Nucleus accumbens (tissue), 56 donors: ENCODE data around the gene SPSB3.

ENCODE experiments used
- DNase-seq, 56 donors: peaks; one replicate each; lab custom pipeline; 2025; lab: John Stamatoyannopoulos, UW

Gene SPSB3

DNA sequence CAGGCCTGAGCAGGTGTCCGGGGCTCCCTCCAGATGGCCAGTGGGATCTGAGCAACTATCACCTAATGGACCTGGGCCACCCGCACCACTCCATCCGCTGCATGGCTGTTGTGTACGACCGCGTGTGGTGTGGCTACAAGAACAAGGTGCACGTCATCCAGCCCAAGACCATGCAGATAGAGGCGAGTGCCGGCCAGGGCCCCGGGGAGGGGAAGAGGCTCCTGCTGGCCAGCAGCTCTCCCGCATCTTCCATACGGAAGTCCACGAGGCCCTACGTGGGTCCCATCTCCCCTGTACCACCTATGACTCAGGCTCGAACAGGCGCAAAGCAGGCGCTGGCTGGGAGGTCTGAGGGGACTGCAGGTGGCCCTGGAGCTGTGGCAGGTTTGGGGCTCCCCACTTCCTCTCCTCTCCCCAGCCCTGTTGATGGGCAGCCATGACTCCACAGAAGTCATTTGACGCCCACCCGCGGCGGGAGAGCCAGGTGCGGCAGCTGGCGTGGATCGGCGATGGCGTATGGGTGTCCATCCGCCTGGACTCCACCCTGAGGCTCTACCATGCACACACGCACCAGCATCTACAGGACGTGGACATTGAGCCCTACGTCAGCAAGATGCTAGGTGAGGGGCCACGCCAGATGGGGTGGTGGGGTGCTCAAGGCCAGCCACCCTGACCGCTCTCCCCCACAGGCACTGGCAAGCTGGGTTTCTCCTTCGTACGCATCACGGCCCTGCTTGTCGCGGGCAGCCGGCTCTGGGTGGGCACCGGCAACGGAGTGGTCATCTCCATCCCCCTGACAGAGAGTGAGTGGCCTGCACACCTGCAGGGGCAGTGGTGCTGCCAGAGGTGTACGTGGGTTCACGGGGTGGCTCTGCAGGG lies 15.0 kb downstream of the SPSB3 start:
- no peak for DNase-seq

DNA sequence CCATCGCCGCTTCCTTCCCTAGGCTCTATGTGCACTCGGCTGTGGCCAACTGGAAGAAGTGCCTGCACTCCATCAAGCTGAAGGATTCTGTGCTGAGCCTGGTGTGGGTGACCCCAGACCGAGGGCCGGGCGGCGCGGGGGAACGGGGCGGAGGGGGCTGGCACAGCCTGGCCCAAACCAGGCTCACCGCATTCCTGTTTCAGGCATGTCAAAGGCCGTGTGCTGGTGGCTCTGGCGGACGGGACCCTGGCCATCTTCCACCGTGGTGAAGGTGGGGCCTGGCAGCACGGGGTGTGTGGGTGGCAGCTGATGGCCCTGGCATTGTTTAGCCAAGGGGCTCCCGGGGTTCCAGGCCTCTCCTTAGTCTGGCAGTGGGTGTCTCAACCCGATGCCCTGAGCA lies 15.7 kb downstream of the SPSB3 start:
- no peak for DNase-seq

DNA sequence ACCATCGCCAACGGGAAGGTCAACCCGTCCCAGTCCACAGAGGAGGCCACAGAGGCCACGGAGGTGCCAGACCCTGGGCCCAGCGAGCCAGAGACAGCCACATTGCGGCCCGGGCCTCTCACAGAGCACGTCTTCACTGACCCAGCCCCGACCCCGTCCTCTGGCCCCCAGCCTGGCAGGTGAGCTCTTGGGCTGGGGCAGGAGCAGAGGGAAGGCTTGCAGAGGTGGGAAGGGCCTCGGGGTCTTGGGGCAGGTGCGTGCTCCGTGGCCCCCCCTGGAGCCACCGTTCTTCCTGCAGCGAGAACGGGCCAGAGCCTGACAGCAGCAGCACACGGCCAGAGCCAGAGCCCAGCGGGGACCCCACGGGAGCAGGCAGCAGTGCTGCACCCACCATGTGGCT lies 16.1 kb downstream of the SPSB3 start:
- no peak for DNase-seq

GRCh38 chr16:1765826-1766225 lies 16.5 kb downstream of the SPSB3 start:
- DNase-seq: no peak

GRCh38 chr16:1764971-1765370 lies 17.4 kb downstream of the SPSB3 start:
- DNase-seq: peak in 1 of 56 donors; percentile 25

DNA sequence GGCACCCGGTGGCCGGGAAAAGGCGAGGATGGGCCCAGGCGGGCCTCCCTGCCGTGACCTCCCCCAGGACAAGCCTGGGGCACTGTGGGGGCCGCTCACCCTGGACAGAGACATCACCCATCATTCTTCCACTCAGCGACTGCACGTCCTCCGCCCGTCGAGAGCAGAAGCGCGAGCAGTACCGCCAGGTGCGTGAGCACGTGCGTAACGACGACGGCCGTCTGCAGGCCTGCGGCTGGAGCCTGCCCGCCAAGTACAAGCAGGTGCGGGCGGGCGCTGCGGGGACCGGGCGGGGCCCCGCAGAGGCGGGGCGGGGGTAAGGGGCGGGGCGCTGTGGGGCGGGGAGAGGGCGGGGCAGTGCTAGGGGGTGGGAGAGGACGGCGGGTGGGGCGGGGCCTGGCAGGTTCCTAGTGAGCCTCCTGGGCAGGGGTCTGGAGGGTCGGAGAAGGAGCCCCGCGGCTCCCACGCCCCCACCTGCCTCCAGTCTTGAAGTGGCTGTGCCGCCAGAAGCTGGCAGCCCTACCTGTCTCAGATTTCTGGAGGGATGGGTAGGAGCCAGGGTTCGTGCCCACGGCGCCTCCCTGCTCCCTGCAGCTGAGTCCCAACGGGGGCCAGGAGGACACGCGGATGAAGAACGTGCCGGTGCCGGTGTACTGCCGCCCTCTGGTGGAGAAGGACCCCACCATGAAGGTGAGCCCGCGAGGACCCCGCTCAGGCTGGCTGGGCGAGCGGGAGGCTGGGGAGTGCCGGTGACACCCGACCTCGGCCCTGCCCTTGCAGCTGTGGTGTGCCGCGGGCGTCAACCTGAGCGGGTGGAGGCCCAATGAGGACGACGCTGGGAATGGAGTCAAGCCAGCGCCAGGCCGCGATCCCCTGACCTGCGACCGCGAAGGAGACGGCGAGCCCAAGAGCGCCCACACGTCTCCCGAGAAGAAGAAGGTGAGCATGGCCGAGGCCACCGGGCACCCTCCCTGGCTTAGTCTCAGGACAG lies 18.6 kb downstream of the SPSB3 start:
- DNase-seq: peak in 2 of 56 donors; percentile 15 to 46

DNA sequence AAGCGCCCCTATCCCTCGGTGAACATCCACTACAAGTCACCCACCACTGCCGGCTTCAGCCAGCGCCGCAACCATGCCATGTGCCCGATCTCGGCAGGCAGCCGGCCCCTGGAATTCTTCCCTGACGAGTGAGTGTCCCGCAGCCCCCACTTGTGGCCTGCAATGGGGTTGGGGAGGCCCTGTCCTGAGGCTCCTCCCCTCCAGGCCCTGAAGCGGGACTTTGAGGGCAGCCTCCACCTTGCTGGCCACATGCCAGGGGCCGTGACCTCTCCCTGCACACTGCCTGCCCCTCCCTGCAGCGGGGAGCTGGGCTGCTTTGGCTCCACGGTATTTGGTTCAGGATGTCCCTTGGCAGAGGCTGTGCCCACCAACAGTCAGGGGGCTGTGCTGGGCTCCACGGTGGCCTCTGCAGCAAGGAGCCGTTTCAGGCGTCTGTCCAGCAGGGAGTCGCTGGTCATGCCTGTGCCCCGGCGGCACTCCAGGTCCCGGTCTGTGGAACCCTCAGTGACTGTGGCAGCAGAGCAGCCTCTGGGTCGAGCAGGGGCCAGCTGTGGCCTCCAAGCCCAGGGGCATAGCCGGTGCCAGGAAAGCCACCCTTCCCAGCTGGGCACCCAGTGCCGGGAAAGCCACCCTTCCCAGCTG lies 19.4 kb downstream of the SPSB3 start:
- DNase-seq: no peak

DNA sequence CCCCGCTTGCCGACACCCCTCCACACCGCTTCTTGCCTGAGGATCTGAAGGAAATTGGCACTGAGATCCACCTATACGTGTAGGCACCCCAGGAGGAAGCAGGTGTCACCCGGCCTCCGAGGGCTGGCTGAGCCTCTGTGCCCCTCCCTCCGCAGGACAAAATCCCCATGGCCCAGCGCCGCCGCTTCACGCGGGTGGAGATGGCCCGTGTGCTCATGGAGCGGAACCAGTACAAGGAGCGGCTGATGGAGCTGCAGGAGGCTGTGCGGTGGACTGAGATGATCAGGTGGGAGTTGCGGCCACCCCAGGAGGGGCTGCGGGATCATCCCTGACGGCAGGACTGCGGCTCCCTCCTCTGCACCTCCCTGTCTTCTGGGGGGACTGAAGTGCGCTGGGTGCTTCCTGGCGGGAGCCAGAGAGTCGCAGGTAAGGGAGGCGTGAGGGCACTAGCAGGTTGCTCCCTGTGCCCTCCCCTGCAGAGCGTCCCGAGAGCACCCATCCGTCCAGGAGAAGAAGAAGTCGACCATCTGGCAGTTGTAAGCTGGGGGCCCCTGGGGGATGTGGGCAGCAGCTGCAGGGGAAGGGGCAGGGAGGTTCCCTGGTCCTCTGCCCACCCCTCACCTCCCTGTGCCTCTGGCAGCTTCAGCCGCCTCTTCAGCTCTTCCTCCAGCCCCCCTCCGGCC lies 20.0 kb downstream of the SPSB3 start:
- DNase-seq: no peak

- no peak for DNase-seq
Measured at GRCh38 chr16:1761751-1762150, 20.6 kb downstream of the SPSB3 start.

DNA sequence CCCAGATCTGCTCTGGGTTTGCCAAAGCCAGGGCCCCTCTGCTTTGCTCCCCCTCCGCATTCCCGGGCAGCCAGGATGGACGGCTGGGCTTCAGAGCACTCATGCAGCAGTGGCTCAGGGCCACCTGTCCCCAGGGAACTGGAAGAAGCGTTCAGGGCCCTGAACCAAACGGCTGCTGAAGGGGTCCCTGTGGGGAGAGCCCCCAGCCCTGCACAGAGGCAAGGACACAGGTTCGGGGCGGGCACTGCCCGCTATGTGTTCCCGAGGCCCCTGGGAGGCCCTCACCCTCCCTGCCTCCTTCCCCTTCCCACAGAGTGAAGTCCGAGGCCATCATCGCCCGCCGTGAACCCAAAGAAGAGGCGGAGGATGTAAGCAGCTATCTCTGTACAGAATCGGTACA lies 21.5 kb downstream of the SPSB3 start:
- DNase-seq: no peak

DNA sequence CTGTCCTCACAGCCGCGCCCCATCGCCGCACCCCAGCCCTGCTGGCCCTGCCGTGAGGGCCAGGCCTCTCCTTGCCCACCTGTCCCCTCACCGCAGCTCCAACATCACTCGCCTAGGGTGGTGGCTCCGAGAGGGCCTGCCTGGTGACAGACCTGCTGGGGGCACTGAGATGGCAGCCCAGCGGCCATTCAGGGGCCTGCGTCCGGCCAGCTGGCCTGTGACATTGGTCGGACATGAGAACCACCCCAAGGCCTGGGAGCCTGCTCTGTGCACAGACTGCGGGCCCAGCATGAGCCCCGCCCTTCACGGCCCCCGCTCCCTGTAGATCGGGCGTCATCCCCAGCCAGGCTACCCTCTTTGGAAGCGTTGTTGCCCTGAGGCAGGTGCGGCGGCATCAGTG lies 22.9 kb downstream of the SPSB3 start:
- no peak for DNase-seq

GRCh38 chr16:1758923-1759322 lies 23.4 kb downstream of the SPSB3 start:
- DNase-seq: no peak

DNA sequence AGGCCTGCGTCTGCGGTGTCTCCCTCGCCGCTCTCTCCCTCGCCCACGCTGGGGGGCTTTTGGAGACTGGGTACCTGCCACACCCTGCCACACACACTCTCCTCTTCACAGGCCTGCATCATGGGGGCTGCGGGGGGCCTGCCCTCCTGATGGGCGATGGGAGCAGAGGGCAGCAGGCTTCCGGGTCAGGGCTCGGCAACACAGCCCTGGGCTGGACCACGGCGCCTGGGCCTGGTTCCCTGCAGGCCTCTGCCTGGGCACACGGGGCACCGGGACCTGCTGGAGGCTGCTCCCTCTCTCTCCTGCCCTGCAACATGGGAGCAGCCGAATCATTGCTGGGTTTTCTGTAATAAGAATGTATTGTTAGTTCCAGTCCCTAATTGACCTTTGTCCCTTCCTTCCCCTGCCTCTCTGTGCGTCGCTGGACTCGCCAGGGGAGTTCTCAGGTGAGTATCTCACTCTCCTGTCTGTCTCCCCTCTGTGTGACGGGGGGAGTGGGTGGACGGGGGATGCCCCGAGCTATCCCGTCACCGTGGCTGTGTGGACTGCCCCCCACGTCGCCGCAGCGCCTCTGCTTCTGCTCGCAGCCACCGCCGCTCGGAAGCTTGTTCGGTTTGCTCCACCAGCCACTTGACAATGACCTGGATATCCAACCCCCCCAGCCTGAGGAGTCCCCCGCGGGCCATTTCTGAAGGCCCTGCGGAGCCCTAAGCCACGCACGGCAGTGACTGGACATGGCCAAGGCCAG lies 24.5 kb downstream of the SPSB3 start:
- DNase-seq: no peak

DNA sequence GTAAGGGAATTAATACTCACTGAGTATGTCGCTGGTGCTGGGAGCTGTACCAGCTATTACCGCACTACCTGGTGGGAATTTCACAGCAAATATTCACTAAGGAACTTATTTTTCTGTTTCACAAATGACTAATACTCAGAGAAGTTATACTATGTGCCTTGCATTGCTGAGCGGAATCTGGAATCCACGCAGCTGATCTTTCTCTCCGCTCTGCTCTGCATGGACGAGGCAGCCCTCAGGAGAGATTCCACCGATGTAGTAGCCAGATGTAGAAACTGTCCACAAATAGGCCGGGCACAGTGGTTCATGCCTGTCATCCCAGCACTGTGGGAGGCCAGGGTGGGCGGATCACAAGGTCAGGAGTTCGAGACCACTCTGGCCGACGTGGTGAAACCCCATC lies 28.2 kb downstream of the SPSB3 start:
- no peak for DNase-seq

GRCh38 chr16:1752853-1753252 lies 29.5 kb downstream of the SPSB3 start:
- no peak for DNase-seq

DNA sequence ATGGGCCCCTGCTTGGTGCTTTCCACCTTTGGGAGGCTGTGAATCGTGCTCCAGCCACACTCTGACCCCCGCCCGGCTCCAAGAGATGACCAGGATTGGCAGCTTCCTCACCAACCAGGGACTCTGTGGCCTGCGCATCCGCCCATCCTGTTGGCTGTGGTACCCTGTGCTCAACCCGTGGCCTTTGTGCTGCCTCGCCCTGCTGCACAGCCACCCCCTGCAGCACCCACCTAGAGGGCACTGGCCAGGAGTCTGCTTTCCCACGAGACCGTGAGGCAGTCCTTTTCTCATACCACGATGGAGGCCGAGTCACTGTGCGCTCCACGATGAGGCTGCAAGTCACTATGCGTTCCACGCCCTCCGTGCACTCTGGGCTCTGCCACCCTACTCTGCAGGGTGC lies 30.4 kb downstream of the SPSB3 start:
- no peak for DNase-seq

- no peak for DNase-seq
Measured at GRCh38 chr16:1749152-1750117, 32.9 kb downstream of the SPSB3 start.

- DNase-seq: no peak
Measured at GRCh38 chr16:1747934-1748333, 34.4 kb downstream of the SPSB3 start.
